Keratinocyte (primary cell): ENCODE measurements around the gene MROH2A. TPM values are rescaled to one million over a fixed set of nuclear protein-coding genes. Genes with fewer than 3 reads are reported as not detected.

Experiments
- DNase-seq: peaks from one replicate; pipeline ENCODE4 v3.0.0-alpha.2; 2011; ENCODE audit warnings: low read depth, missing footprints, low spot score
- FAIRE-seq: peaks from 2 replicates; lab custom pipeline; 2011; peaks lifted over from hg19 to GRCh38; lab: Jason Lieb, UNC
- H2AFZ ChIP-seq: 2 replicates; pipeline ENCODE4 v1.6.0; 2012; ENCODE audit warnings: low read length, control low read depth, inconsistent platforms; ENCODE audit not compliant: control insufficient read depth
- H3K27ac ChIP-seq: 2 replicates; pipeline ENCODE4 v1.5.1; 2011; ENCODE audit warnings: low read length; ENCODE audit not compliant: control insufficient read depth, insufficient read depth
- H3K27me3 ChIP-seq: 3 replicates; pipeline ENCODE4 v1.6.0; 2011; ENCODE audit warnings: low read length; ENCODE audit not compliant: control insufficient read depth, insufficient read depth; ENCODE audit errors: extremely low read depth
- H3K36me3 ChIP-seq, 2 experiments: 2 replicates in 1 of 2; 3 replicates in 1 of 2; pipeline ENCODE4 v1.5.1; 2011; ENCODE audit warnings: low read length in 2 of 2, mild to moderate bottlenecking in 1 of 2; ENCODE audit not compliant: control insufficient read depth in 2 of 2, insufficient read depth in 2 of 2; ENCODE audit errors: extremely low read depth in 1 of 2
- H3K4me1 ChIP-seq: 3 replicates; pipeline ENCODE4 v1.5.1; 2011; ENCODE audit warnings: low read length; ENCODE audit not compliant: control insufficient read depth, insufficient read depth; ENCODE audit errors: extremely low read depth
- H3K4me2 ChIP-seq: 3 replicates; pipeline ENCODE4 v1.6.0; 2011; ENCODE audit warnings: low read depth, low read length; ENCODE audit not compliant: control insufficient read depth, insufficient read depth; ENCODE audit errors: extremely low read depth
- H3K4me3 ChIP-seq, 3 experiments: fragments of 200-600 bp in 1 of 3; sonication (generic) in 1 of 3; 2 replicates in 2 of 3; 3 replicates in 1 of 3; pipeline ENCODE4 v1.5.1; 2011 to 2016; ENCODE audit warnings: low read length in 3 of 3, mild to moderate bottlenecking in 3 of 3, control low read depth in 2 of 3, inconsistent platforms in 1 of 3, low read depth in 1 of 3, mixed read lengths in 1 of 3, mixed run types in 1 of 3, moderate library complexity in 1 of 3; ENCODE audit not compliant: control insufficient read depth in 2 of 3, insufficient read depth in 2 of 3; ENCODE audit errors: extremely low read depth in 1 of 3
- H3K79me2 ChIP-seq: 2 replicates; pipeline ENCODE4 v1.6.0; 2012; ENCODE audit warnings: low read length; ENCODE audit not compliant: control insufficient read depth, insufficient read depth
- H3K9ac ChIP-seq: 3 replicates; pipeline ENCODE4 v1.6.0; 2011; ENCODE audit warnings: low read length; ENCODE audit not compliant: control insufficient read depth, insufficient read depth; ENCODE audit errors: extremely low read depth
- H3K9me1 ChIP-seq: 3 replicates; pipeline ENCODE4 v1.6.0; 2011; ENCODE audit warnings: low read length; ENCODE audit not compliant: control insufficient read depth, insufficient read depth; ENCODE audit errors: extremely low read depth
- H3K9me3 ChIP-seq: 2 replicates; pipeline ENCODE4 v1.5.1; 2012; ENCODE audit warnings: low read depth, low read length; ENCODE audit not compliant: control insufficient read depth
- H4K20me1 ChIP-seq: 3 replicates; pipeline ENCODE4 v1.6.0; 2011; ENCODE audit warnings: low read length; ENCODE audit not compliant: control insufficient read depth, insufficient read depth; ENCODE audit errors: extremely low read depth
- EZH2 ChIP-seq: IDR thresholded peaks from one replicate; pipeline ENCODE4 v1.6.1; 2012; ENCODE audit warnings: inconsistent platforms, mild to moderate bottlenecking, low read length, moderate library complexity
- dilution Hi-C: fragments of 300-500 bp; cut with MboI; formaldehyde crosslinking; loops from one replicate; pipeline ENCODE4 v1.7.0; 2020; ENCODE audit warnings: low sequenced_read_pairs; ENCODE audit not compliant: extremely low pct_ligation_motif_present
- polyA plus RNA-seq, 5 experiments: library from polyadenylated mRNA; depleted of rRNA in 3 of 5; stranded (reverse) in 3 of 5; stranded (forward) in 1 of 5; unstranded in 1 of 5; fragments of >200 nt; gene quantifications; 1 replicate in 1 of 5; 2 replicates in 3 of 5; 3 replicates in 1 of 5; pipeline versions ENCODE4 v1.2.1 to v1.2.3, GENCODE V29; 2011 to 2012; ENCODE audit warnings: missing spikeins in 2 of 5, low read depth in 1 of 5, low replicate concordance in 1 of 5
- TF ChIP-seq, protein P1 (sequence below), 3 experiments: IDR thresholded peaks in 1 of 3; conservative IDR thresholded peaks in 1 of 3; optimal IDR thresholded peaks in 1 of 3; 2 replicates in 2 of 3; 3 replicates in 1 of 3; pipeline versions ENCODE3 to v1.5.1; 2011; ENCODE audit warnings: low read length in 3 of 3, mild to moderate bottlenecking in 3 of 3, moderate library complexity in 2 of 3, control low read depth in 1 of 3, inconsistent platforms in 1 of 3; ENCODE audit not compliant: insufficient read depth in 2 of 3; ENCODE audit errors: extremely low read depth in 1 of 3

Gene MROH2A
- polyA plus RNA-seq, 1 donor (not counting 4 experiments of a cell fraction or from before 2014, with no cell fraction given) = 0.33 TPM

- no peaks in the 10 kb centered on the region for H3K4me1 ChIP-seq
- no peak for DNase-seq
- H3K27me3 ChIP-seq = no peaks in the 10 kb centered on the region
- H2AFZ ChIP-seq = no peak overlapping the region
- H3K9me1 ChIP-seq = no peaks in the 10 kb centered on the region
- dilution Hi-C loops = no loop called here
- H3K36me3 ChIP-seq = peaks cover 17 to 19% of the 10 kb centered on the region in 2 experiments
- H4K20me1 ChIP-seq = no peaks in the 10 kb centered on the region
- H3K4me3 ChIP-seq = no peak overlapping the region
- H3K9ac ChIP-seq = no peak overlapping the region
- H3K4me2 ChIP-seq = no peak overlapping the region
- no peak overlapping the region for H3K27ac ChIP-seq
- no peak for FAIRE-seq
- peaks cover 3% of the 10 kb centered on the region for H3K9me3 ChIP-seq
- TF ChIP-seq, protein P1, sequence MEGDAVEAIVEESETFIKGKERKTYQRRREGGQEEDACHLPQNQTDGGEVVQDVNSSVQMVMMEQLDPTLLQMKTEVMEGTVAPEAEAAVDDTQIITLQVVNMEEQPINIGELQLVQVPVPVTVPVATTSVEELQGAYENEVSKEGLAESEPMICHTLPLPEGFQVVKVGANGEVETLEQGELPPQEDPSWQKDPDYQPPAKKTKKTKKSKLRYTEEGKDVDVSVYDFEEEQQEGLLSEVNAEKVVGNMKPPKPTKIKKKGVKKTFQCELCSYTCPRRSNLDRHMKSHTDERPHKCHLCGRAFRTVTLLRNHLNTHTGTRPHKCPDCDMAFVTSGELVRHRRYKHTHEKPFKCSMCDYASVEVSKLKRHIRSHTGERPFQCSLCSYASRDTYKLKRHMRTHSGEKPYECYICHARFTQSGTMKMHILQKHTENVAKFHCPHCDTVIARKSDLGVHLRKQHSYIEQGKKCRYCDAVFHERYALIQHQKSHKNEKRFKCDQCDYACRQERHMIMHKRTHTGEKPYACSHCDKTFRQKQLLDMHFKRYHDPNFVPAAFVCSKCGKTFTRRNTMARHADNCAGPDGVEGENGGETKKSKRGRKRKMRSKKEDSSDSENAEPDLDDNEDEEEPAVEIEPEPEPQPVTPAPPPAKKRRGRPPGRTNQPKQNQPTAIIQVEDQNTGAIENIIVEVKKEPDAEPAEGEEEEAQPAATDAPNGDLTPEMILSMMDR (optimal IDR thresholded peaks at IDR 0.05 in 1 of 3, IDR thresholded peaks at IDR 0.05 in 1 of 3, conservative IDR thresholded peaks at IDR 0.05 in 1 of 3; ENCODE audit: extremely low read depth in 1 of 3, insufficient read depth in 2 of 3, low read length in 3 of 3) = no peak
- no peak for TF ChIP-seq EZH2
- no peaks in the 10 kb centered on the region for H3K79me2 ChIP-seq
Observed at GRCh38 chr2:233772153-233772552, 6.0 kb upstream of the MROH2A start.

GRCh38 chr2:233772583-233772982 is 5.5 kb upstream of the MROH2A start:
- no peaks in the 10 kb centered on the region for H3K9me1 ChIP-seq
- no peaks in the 10 kb centered on the region for H3K4me1 ChIP-seq
- DNase-seq (no peak), FAIRE-seq (no peak)
- H3K79me2 ChIP-seq = no peaks in the 10 kb centered on the region
- H3K9ac ChIP-seq = no peak overlapping the region
- no peak overlapping the region for H2AFZ ChIP-seq
- H3K27ac ChIP-seq = no peak overlapping the region
- H3K4me3 ChIP-seq = no peak overlapping the region
- peaks cover 17 to 19% of the 10 kb centered on the region in 2 experiments for H3K36me3 ChIP-seq
- H3K27me3 ChIP-seq = no peaks in the 10 kb centered on the region
- H4K20me1 ChIP-seq = no peaks in the 10 kb centered on the region
- no peak for TF ChIP-seq EZH2
- TF ChIP-seq, protein P1 (optimal IDR thresholded peaks at IDR 0.05 in 1 of 3, IDR thresholded peaks at IDR 0.05 in 1 of 3, conservative IDR thresholded peaks at IDR 0.05 in 1 of 3; ENCODE audit: extremely low read depth in 1 of 3, insufficient read depth in 2 of 3, low read length in 3 of 3) = no peak
- peaks cover 3% of the 10 kb centered on the region for H3K9me3 ChIP-seq
- no peak overlapping the region for H3K4me2 ChIP-seq
- dilution Hi-C loops = no loop called here
